ENCODE results near the gene MGAT4A. TPM values are rescaled to one million over a fixed set of nuclear protein-coding genes. Genes with fewer than 3 reads are reported as not detected.
"Not testable (repeated sequence)": the region's sequence is repeated elsewhere in the genome, so short reads cannot be mapped to it uniquely, and the experiment has no call there.

The MGAT4A gene
- total RNA-seq, 1 donor from 2014 or later, result 5.6 TPM

DNA sequence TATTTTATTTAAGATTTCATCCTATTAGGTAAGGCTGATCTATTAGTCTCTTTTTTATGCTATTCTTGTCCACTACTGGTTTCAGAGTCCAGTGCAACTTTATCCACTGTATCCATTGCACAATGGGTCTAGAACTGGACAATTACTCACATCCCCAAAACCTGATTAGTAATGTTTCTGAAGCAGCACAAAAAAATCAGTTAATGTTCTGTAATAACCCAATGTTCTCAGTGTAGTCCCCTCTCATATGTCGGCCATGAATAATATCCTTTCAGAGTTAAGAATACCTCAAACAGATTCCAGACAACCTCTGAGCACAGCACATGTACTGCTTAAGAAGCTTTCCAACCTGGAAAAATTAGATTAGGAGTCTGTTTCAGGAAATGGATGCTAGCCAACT is 29.7 kb downstream of the MGAT4A start:
- peak; percentile 44 for ATAC-seq

DNA sequence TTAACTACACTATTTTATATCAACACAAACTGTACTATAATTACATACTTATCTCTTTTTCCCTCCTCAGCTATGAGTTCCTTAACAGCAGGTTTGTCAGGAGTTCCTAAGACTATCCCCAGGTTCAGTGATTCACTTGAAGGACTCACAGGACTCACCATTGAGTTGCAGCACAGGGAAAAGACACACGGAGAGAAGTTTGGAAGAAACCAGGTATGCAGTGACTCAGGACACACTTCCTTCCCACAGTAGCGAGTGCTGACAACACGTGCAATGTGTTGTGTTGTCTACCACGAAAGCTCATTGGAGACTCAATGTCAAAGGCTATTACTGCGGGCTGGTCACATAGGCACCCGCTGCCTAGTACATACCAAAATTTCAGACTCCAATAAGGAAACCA is 32.0 kb downstream of the MGAT4A start:
- ATAC-seq, result no peak

DNA sequence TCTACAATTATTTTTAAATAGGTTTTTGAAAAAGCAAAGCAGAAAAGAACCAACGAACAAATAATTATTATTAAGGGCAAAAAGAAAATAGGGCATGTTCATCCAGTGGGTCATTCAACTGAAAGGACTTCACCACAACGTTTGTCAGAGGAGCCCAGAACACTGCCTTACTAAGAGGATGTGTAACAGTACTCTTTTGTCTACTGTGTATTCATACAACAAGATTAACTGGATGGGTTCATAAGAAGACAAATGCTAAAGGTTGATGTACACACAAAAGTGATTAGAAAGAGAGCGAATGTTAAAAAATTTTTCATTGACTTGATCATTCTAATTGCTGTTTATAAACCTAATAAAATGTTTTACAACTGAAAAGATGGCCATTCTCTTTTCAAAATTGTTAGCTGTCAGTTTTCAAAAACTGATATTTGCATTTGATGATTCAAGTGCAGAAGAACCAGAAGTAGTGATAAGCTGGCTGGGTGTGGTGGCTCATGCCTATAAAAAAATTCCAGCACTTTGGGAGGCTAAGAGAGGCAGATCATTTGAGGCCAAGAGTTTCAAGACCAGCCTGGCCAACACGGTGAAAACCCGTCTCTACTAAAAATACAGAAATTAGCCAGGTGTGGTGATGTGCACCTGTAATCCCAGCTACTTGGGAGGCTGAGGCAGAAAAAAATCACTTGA is 33.1 kb downstream of the MGAT4A start:
- ATAC-seq, result no peak

DNA sequence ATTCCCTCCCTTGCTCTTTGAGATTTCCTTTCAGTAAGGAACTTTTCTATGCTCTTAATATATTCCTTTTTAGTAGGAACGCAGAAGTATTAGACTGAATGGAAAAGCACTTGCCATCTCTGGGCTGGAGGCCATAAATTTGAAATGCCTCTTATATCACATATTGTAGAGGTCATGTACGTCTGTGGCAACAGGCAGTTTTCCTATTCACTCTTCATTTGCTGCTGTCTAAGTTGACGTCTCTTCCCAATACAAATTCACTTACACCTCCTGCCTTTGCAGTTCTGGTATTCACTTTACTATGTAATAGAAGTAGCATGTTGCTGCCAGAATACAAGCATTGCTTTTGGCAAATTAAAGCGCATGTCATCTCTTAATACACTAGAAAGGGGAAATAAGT is 34.7 kb downstream of the MGAT4A start:
- no peak for ATAC-seq

DNA sequence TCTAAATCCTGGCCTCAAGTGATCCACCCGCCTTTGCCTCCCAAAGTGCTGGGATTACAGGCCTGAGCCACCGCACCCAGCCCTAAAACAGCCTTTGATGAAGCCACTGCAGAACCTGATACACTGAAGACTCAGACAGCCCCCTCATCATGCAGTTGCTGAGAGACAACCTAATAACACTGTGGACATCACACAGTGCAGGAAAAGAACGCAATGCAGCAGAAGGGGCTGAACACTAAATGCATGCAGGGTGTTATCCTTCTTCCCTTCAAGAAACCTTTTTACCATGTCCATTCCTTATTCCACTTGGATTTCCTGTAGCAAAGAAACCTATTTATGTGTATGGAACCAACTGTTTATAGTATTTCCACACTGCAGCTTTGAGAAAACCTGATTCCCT is 35.7 kb downstream of the MGAT4A start:
- no peak for ATAC-seq

DNA sequence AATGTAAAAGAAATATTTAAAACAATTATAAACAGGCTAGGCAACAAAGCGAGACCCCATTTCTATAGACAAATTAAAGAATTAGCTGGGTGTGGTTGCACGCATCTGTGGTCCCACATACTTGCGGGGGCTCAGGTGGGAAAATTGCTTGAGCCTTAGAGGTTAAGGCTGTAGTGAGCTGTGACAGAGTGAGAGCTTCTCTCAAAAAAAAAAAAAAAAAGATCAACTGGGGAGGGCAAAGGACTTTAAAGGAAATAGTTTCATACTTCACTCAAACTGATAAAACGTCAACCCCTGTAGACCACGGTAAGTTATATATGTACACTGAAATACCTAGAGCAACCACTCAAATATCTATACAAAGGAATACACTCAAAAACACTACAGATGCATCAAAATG is 37.5 kb downstream of the MGAT4A start:
- no peak for ATAC-seq

DNA sequence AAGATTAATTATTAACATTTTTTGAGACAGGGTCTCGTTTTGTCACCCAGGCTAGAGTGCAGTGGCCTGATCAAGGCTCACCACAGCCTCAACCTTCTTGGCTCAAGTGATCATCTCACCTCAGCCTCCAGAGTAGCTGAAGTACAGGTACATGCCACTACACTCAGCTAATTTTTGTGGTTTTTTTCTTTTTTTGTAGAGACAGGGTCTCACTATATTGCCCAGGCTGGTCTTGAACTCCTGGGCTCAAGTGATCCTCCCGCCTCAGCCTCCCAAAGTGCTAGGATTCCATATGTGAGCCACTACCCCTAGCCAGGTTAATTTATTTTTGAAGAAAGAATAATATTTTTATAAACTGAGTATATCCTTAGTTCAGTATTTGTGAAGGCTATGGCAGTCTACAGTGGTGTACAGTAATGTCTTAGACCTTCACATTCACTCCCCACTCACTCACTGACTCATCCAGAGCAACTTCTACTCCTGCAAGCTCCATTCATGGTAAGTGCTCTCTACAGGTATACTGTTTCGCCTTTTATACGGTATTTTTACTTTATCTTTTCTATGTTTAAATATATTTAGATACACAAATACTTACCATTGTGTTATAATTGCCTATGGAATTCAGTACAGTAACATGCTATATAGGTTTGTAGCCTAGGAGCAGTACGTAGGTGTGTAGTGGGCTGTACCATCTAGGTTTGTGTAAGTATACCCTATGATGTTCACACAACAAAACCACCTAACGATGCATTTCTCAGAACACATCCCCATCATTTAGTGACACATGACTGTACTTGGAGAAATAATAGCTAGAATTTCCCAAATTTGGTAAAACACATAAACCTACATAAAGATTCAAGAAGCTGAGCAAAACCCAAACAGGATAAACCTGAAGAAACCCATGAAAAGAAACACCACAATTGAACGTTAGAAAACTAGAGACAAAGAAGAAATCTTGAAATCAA is 38.6 kb downstream of the MGAT4A start:
- no peak for ATAC-seq

DNA sequence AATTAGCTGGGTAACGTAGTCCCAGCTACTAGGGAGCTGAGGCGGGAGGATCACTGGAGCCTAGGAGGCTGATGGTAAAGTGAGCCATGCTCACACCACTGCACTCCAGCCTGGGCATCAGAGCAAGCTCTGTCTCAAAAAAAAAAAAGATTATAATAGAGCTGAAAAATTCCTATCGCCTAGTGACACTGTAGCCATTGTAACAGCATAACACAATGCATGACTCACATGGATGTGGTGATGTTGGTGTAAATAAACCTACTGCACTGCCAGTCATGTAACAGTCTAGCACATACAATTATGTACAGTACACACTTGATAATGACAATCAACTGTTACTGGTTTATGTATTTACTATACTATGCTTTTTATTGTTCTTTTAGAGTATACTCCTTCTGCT is 39.6 kb downstream of the MGAT4A start:
- ATAC-seq, result no peak

DNA sequence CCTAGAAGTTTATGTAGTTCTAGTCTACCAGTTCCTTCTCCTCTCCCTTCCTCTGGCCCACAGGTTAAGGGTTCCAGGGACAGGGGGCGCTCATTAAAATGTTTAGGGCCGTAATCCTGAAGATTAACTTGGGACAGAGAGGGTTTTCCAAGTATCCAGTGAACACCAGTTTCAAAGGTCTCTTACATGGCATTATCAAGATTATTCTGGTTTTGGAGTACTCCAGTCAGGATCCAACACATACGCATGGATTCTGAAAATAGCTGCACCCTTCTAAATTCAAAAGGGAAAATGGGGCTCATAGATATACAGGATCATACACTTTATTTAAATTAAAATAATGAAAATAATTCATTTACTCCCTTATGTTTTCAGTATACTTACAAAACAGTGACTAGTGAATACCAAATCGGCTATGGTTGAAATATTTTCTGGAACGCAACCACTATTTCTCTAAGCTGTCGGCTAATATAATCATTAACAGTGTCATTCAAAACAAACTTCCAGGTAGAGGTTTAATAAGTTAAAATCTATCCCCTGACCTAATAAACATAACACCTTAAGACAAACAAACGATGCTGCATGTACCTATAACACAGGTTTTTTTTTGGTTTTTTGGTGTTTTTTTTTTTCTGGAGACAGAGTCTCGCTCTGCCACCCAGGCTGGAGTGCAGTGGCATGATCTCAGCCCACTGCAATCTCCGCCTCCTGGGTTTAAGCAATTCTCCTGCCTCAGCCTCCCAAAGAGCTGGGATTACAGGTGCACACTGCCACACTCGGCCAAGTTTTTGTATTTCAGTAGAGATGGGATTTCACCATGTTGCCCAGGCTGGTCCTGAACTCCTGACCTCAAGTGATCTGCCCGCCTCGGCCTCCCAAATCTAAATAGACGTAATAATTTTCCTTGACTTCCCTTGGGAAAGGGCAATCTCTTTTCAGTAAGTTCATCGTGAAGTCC is 44.7 kb downstream of the MGAT4A start:
- ATAC-seq, result no peak

DNA sequence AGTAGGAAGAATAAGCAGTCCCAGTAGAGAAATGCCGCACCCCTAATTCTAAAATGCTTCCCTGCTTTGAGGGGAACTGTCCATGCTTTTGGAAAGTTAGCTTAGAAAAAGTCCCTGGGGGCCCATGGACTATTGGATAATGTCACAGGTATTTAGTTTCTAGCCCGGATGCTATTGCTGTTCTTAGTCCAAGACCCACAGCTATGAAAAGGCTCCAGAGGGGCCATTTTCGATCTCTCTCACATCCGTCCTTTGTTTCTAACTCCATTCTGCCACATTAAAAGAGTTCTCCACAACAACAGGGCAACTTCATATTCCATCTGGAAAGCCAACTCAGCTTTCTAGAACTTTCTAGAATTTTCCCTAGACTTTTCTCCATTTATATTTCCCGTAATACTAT is 47.2 kb downstream of the MGAT4A start:
- ATAC-seq, result no peak

DNA sequence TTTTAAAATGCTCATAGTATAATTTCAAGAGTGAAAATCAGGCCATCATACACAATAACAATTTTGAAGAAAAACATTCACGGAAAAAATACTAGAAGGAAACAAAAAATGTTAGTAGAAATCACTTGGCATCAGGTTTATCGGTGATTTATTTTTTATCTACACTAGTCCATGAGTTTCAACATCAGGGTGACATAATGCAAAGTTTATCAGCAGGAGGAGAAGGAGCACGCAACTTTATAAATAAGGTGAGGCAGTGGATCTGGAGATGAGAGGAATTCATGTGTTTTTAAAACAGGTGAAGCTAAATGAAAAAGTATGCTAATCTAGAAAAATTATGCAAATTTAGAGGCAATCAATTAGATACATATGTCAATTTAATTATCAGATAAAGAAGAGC is 54.2 kb downstream of the MGAT4A start:
- no peak for ATAC-seq

DNA sequence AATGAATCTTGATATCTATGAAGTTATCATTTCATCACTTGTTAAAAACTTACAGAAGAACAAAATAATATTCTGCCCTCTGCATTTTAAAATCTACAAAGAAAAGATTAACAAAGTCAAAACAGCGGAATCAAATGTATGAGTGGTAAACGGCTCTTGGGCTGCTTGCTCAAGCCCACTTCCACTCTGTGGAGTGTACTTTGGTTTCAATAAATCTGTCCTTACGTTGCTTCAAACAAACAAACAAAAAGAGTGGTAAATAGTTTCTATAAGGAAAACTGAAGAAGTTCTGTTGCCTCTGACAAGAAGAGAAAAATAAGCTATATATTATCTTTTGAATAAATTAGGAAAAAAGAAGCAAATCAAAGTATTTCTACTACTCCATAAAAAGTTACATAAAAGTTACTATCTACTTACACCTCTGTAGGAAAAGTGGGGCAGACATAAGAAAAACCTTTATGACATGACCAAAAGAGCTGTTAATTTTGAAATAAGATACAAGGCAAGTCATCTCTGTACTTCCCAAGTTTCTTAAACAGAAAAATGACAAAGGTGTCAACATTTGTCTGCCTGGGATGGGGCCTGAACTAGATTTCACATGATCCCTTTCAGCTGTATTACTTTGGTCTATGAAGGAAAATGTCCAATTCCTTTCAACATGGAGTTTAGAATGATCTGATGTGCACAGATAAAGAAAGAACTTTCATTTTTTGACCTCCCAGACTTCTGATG is 56.5 kb downstream of the MGAT4A start:
- ATAC-seq, result no peak

DNA sequence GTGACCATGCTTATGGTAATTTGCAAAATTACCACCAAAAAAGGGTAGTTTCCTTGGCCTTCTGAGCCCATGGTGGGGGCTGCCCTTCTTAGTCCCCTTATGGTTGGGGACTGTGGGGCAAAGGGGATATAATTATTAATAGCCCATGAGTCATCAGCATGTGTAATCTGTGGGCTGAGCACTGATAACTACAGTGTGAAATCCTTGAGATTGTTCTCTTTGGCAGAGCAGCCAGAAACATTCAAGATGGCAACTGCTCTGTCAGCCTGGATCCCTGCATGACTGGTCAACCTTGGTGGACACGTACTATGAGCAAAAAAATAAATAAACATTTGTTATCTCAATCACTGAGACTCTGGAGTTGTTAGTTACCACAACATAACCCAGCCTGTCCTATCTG is 61.3 kb downstream of the MGAT4A start:
- no peak for ATAC-seq

DNA sequence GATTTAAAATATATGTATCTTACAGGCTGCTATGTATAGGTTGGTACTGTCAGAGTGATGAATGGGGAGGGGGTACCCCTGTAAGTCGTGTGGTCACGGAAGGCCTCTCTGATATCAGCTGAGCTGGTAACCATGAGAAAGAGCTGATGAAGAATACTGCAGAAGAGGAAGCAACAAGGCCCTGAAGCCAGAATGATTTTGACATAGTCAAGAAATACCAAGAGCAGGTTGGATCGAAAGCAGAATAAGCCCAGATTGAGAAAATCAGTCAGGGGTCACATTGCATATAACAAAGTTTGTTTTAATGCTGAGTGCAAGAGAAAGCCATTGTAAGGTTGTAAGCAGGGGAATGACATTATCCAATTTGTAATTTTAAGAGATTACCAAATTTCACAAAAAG is 65.3 kb downstream of the MGAT4A start:
- no peak for ATAC-seq

DNA sequence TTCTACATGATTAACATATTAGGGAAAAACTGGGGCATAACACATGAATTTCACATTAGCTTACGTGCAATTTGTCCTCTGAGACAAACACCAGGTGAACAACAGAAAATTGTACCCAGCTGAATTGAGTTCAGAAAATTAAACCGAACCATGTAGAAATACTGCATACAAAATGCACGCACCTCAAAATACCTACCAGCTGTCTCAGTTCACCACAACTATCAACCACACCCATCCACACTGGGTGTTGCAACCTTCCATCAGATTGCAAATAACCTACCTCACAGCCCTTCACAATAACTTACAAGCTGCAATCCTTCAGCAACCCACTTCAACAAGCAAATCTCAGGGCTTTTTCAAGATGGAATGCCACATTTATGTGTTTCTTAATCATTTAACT is 66.6 kb downstream of the MGAT4A start:
- peak; percentile 73 for ATAC-seq

DNA sequence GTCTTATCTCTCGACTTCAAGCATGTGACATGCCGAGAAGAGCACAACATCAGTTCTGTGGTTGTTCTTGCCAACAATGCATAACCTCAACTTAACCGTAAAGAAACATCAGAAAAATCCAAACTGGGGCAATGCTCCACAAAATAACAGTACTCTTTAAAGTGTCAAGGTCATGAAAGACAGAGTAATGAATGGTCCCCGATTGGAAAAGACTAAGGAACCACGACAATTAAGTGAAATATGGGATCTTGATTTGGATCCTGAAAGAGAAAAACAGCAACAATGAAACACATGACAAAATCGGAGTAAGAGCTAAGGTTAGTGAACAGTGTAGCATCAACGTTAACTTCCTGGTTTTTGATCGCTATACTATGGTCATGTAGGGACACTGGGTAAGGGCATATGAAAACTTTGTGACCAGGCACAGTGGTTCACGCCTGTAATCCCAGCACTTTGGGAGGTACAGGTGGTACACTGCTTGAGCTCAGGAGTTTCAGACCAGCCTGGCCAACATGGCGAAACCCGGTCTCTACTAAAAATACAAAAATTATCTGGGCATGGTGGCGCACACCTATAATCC is 67.3 kb downstream of the MGAT4A start:
- no peak for ATAC-seq

DNA sequence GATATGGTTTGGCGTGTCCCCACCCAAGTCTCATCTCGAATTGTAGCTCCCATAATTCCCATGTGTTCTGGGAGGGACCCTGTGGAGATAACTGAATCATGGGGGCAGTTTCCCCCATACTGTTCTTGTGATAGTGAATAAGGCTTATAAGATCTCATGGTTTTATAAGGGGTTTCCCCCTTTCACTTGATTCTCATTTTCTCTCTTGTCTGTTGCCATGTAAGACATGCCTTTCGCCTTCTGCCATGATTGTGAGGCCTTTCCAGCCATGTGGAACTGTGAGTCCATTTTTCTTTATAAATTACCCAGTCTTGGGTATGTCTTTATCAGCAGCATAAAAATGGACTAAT is 71.5 kb downstream of the MGAT4A start:
- not testable (repeated sequence) for ATAC-seq

DNA sequence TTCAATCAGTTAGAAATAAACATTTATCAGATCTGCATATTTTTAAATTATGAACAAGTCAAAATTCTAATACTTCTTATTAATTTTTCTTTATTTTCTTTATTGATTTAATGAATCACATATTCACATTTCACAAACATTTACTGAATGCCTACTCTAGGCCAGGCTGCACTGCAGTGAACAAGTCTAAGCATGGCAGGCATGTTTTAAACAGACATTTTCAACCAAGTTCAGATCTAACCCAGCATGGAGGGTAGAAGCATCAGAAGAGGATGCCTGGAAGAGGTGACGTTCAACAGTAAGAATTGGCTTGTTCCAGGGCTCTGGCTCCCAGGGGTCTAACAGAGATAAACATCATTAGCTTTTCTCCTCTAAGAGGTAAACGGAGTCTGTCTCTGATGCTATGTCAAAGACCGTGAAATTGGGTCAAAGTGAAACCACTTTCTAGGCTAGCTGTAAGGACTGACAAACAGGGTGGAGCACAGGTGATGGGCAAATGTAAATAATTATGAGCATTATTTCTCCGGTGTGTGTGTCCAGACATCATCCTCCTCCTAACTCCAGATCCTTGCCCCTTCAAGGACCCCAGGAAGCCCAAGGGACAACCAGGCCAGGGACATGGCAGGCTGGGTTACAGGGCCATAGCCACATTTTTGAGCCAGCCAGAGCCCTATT is 72.0 kb downstream of the MGAT4A start:
- ATAC-seq, result no peak

DNA sequence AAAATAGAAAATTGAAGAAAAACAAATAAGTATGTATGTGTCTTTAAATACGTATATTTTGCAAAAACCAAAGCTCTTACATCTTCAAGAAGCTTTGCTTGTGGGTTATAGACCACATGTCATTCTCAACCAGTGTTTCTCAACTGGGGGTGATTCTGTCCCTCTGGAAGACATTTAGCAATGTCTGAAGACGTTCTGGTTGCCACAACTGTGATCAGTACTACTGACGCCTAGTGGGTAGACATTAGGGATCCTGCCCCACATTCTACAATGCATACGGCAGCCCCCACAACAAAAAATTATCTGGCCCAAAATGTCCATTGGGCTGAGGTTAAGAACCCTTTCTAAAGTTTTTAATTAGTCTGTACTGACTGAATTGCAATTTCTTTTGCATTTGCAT is 74.1 kb downstream of the MGAT4A start:
- ATAC-seq, result no peak

DNA sequence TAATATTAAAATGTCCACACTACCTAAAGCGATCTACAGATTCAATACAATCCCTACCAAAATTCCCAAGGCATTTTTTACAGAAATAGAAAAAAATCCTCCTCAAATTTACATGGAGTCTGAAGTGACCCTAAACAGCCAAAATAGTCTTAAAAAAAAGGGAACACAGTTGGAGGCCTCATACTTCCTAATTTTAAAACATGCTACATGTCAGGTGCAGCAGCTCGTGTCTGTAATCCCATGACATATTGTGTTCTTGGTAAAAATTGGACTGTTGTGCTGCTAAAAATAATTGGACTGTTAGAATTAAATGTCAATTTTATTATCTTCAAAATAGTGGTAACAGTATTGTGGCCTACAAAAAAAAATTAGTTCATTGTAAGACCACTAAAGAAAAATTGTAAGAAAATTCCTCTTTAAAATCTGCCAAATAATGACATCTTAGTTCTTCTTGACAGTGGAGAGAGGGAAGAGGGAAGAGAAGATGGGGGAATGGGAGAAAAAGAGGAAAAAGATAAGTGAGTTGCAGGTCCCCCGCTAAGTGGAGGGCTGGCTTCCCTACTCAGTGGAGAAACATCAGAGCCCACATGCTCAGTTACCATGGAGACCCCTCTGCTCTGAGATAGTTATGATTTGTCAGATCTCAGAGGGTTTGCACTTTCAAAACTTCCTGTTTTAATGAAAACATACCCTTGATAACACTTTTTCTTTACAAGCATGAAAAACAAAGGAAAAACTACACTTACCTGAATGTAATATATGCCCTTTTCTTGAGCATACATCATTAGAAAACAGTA is 76.0 kb downstream of the MGAT4A start:
- no peak for ATAC-seq
